PC-9 (cell line): ENCODE results near the gene SNAP23. TPM values are rescaled to one million over a fixed set of nuclear protein-coding genes. Genes with fewer than 3 reads are reported as not detected.

Experiments
- Bru-seq: library from RNA; stranded (reverse); fragments of 400-500 nt; gene quantifications from one replicate; lab custom pipeline; 2021; lab: Mats Ljungman, UMichigan
- BruChase-seq, 2 experiments: library from RNA; stranded (reverse); fragments of 400-500 nt; gene quantifications; one replicate each; lab custom pipeline; 2021; lab: Mats Ljungman, UMichigan
- BruUV-seq: library from RNA; stranded (reverse); fragments of 400-500 nt; replicated peaks from 2 replicates; lab custom pipeline; 2021; lab: Mats Ljungman, UMichigan
- CTCF ChIA-PET: fragments of 300-600 bp; sonication (Branson Sonifier 250); formaldehyde crosslinking; loops from one replicate; lab custom pipeline; 2022; ENCODE audit warnings: antibody characterized with exemption; lab: Charles Lee
- POLR2A ChIA-PET: fragments of 300-600 bp; sonication (Branson Sonifier 250); formaldehyde crosslinking; loops from one replicate; lab custom pipeline; 2022; ENCODE audit warnings: antibody characterized with exemption; ENCODE audit not compliant: unreplicated experiment; lab: Charles Lee
- DNase-seq, 2 experiments: peaks; one replicate each; pipeline versions ENCODE4 v3.0.0 to v3.0.0-alpha.2; 2015 to 2022; ENCODE audit warnings: mixed read lengths in 1 of 2
- H2AFZ ChIP-seq: fragments of 200-600 bp; sonication (generic); 2 replicates; pipeline ENCODE4 v1.8.1; 2017; ENCODE audit warnings: antibody characterized with exemption
- H3F3A ChIP-seq: fragments of 200-600 bp; sonication (generic); 2 replicates; pipeline ENCODE4 v1.8.1; 2017; ENCODE audit warnings: antibody characterized with exemption, mild to moderate bottlenecking, low read depth; ENCODE audit not compliant: insufficient read depth
- H3K27ac ChIP-seq: fragments of 200-600 bp; sonication (generic); 2 replicates; pipeline ENCODE4 v1.6.1; 2016; ENCODE audit warnings: mixed run types
- H3K27me3 ChIP-seq: fragments of 200-600 bp; sonication (generic); 2 replicates; pipeline ENCODE4 v1.6.1; 2016; ENCODE audit warnings: low read depth, mixed run types; ENCODE audit not compliant: insufficient read depth
- H3K36me3 ChIP-seq: fragments of 200-600 bp; sonication (generic); 2 replicates; pipeline ENCODE4 v1.6.1; 2016; ENCODE audit warnings: low read depth, mixed run types
- H3K4me1 ChIP-seq: fragments of 200-600 bp; sonication (generic); replicated peaks from 2 replicates; pipeline ENCODE4 v1.6.1; 2016; ENCODE audit warnings: mixed run types; ENCODE audit not compliant: insufficient read depth
- H3K4me2 ChIP-seq: fragments of 200-600 bp; sonication (generic); 2 replicates; pipeline ENCODE4 v1.6.1; 2017; ENCODE audit warnings: mixed run types
- H3K4me3 ChIP-seq: fragments of 200-600 bp; sonication (generic); 2 replicates; pipeline ENCODE4 v1.6.1; 2016; ENCODE audit warnings: mixed run types
- H3K79me2 ChIP-seq: fragments of 200-600 bp; sonication (generic); 2 replicates; pipeline ENCODE4 v1.6.1; 2017; ENCODE audit warnings: low read depth, mixed run types
- H3K9me2 ChIP-seq: fragments of 200-600 bp; sonication (generic); 2 replicates; pipeline ENCODE4 v1.8.1; 2017; ENCODE audit warnings: mild to moderate bottlenecking; ENCODE audit not compliant: insufficient read depth
- H3K9me3 ChIP-seq: fragments of 200-600 bp; sonication (generic); 2 replicates; pipeline ENCODE4 v1.8.1; 2016; ENCODE audit warnings: low read depth; ENCODE audit not compliant: insufficient read depth
- H4K20me1 ChIP-seq: fragments of 200-600 bp; sonication (generic); 2 replicates; pipeline ENCODE4 v1.8.1; 2017; ENCODE audit not compliant: insufficient read depth
- CTCF ChIP-seq: fragments of 200-600 bp; sonication (generic); conservative IDR thresholded peaks from 2 replicates; pipeline ENCODE4 v1.6.1; 2017; ENCODE audit warnings: mixed run types, antibody characterized with exemption, mild to moderate bottlenecking, moderate library complexity
- EZH2 ChIP-seq: fragments of 200-600 bp; sonication (generic); IDR thresholded peaks from 2 replicates; pipeline ENCODE4 v1.8.0; 2017; ENCODE audit warnings: antibody characterized with exemption, low read depth
- intact Hi-C: fragments of 100-400 bp; cut with micrococcal nuclease; formaldehyde crosslinking; loops from one replicate; pipeline ENCODE4 v1.10.0; 2022; ENCODE audit not compliant: unreplicated experiment
- long read RNA-seq: library from polyadenylated mRNA; stranded (forward); transcript quantifications from one replicate; pipeline ENCODE4 v2.0.0, GENCODE V29; 2022
- total RNA-seq: library from RNA; stranded (reverse); gene quantifications from 2 replicates; pipeline ENCODE4 v1.2.3, GENCODE V29; 2021

Gene SNAP23
- 47.1 and 65.8 TPM in 2 replicates for total RNA-seq
- Bru-seq, nascent RNA: percentile 75 among the genes with signal in this experiment
- BruChase-seq, experiment 1, labeled RNA remaining after a 2-hour chase: percentile 90 among the genes with signal in this experiment
- percentile 81 among the genes with signal in this experiment for BruChase-seq, experiment 2, labeled RNA remaining after a 6-hour chase
- long read RNA-seq, transcript SNAP23-201 (8 exons, 2,687 nt): major isoform, 124 of 147 reads
- long read RNA-seq, partial matches to known transcripts: 7 of 147 reads
- long read RNA-seq, other reads (novel, unspliced or antisense): 16 of 147 reads

DNA sequence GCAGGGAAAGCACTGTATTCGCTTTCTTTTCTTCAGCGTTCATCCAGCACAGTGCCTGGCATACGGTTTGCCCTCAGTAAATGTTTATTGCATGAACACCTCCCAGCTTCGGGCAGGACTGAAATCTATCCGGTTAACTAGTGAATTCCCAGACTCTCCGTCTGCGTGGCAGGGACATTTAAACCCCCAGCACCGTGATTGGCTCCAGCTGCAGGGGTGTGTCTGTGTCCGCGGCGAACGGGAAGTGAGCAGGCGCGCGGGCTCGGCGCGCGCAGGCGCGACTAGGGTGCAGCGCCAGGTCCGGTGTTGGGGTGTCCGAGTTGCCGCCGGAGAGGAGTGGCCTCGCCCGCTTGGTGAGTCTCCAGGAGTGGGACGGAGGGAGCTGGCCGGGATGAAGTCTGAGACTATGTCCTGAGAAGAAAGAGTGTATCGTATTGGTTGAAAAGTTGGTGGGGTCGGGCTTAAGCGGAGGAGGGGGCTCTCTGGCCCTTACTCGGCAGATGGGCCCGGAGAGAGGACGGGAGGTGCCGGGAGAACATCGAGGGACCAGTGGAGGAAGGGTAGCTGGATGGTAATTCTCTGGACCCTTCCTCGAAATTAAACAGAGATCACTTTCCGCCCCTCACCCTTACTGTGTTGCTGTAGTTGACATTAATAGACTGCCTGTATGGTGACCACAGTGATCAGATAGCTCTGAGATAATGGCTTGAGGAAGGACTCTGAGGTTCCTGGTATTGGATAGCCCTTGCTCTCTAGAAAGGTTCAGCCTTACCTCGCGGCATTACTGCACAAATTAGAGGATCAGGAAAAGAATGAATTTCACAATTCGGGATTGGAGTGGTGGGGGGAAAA lies at the start of gene SNAP23:
Gene SNAP23 (plus strand): TSS at position 274 of the 852 bp plus-strand sequence. CDS start 16,213 bp downstream, outside the sequence.
- ChIA-PET POLR2A (interaction anchor here (0.5 to 0.7 kb wide), 3 partner anchors 637 to 1816 kb away, joined by 3 to 12 read pairs (median 3); no protein-coding TSS in a partner anchor), CTCF (interaction anchor here (0.6 kb wide), 1 partner anchor 128 kb away, joined by 5 read pairs; no protein-coding TSS in a partner anchor)
- Histone ChIP-seq H3K79me2 (peaks cover 14% of the 10 kb centered on the region), H3K27me3 (no peaks in the 10 kb centered on the region), H3K4me1 (peaks cover 35% of the 10 kb centered on the region), H3K36me3 (no peaks in the 10 kb centered on the region), H4K20me1 (no peaks in the 10 kb centered on the region), H3K4me2 (peak within 1 kb of the TSS; percentile 80), H3K9me3 (no peaks in the 10 kb centered on the region), H3K27ac (peak within 1 kb of the TSS; percentile 67), H3K4me3 (peak within 1 kb of the TSS; percentile 77), H2AFZ (peak within 1 kb of the TSS; percentile 87), H3K9me2 (no peaks in the 10 kb centered on the region), H3F3A (peaks cover 15% of the 10 kb centered on the region; the same call in 1 of the 2 replicates)
- TF ChIP-seq EZH2 (no peak), CTCF (no peak)
- peak; percentile 83 to 94 for DNase-seq
- intact Hi-C loops: loop anchor here (2.0 kb wide), 1 partner anchor 15 kb away; no protein-coding TSS in a partner anchor
- BruUV-seq: no TSS peak

GRCh38 chr15:42447599-42447998 lies 47.8 kb upstream of the SNAP23 start:
- H3K36me3 ChIP-seq: no peaks in the 10 kb centered on the region
- no peaks in the 10 kb centered on the region for H3F3A ChIP-seq
- no peak overlapping the region for H3K27ac ChIP-seq
- ChIA-PET POLR2A (no interaction called here), CTCF (no interaction called here)
- no peak overlapping the region for H3K4me2 ChIP-seq
- no peaks in the 10 kb centered on the region for H3K4me1 ChIP-seq
- H2AFZ ChIP-seq: no peak overlapping the region
- no peaks in the 10 kb centered on the region for H3K9me3 ChIP-seq
- no peak for DNase-seq
- intact Hi-C loops: no loop called here
- no peak overlapping the region for H3K4me3 ChIP-seq
- H3K9me2 ChIP-seq: no peaks in the 10 kb centered on the region
- no peak for TF ChIP-seq EZH2
- H3K79me2 ChIP-seq: no peaks in the 10 kb centered on the region
- no peaks in the 10 kb centered on the region for H4K20me1 ChIP-seq
- BruUV-seq: no TSS peak
- H3K27me3 ChIP-seq: no peaks in the 10 kb centered on the region

DNA sequence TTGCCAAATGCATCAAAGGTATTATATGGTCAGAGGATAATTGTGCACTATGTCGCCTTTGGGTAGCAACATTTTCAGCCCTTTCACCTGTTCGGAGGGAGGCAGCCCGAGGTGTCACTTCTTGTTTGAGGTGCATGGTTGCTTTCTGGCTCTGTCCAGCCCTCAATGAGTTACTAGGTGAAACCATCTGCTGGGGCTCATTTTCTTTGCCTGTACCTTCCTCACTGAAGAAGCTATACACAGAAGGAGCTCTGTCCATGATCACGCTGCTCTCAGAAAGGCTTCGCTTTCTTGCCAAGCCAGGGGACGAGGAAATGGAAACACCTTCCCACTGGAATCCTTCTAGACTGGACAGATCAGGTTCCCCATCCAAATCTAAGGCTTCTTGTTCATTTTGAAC lies 47.2 kb upstream of the SNAP23 start:
- no peaks in the 10 kb centered on the region for H3K4me1 ChIP-seq
- no peaks in the 10 kb centered on the region for H3K9me2 ChIP-seq
- POLR2A ChIA-PET: no interaction called here
- no peaks in the 10 kb centered on the region for H3K27me3 ChIP-seq
- H3K4me3 ChIP-seq: no peak overlapping the region
- no peaks in the 10 kb centered on the region for H3K9me3 ChIP-seq
- intact Hi-C loops: no loop called here
- H3K27ac ChIP-seq: no peak overlapping the region
- TF ChIP-seq EZH2 (no peak), CTCF (no peak)
- H2AFZ ChIP-seq: no peak overlapping the region
- no peak for DNase-seq
- H3F3A ChIP-seq: no peaks in the 10 kb centered on the region
- no peaks in the 10 kb centered on the region for H3K36me3 ChIP-seq
- H3K79me2 ChIP-seq: no peaks in the 10 kb centered on the region
- no peak overlapping the region for H3K4me2 ChIP-seq
- CTCF ChIA-PET: no interaction called here
- no peaks in the 10 kb centered on the region for H4K20me1 ChIP-seq
- no TSS peak for BruUV-seq
